Keratinocyte (primary cell): ENCODE data around the gene LTV1. TPM values are rescaled to one million over a fixed set of nuclear protein-coding genes. Genes with fewer than 3 reads are reported as not detected.

Source experiments
- DNase-seq: peaks from one replicate; pipeline ENCODE4 v3.0.0-alpha.2; 2011; ENCODE audit warnings: low read depth, missing footprints, low spot score
- FAIRE-seq: peaks from 2 replicates; lab custom pipeline; 2011; peaks lifted over from hg19 to GRCh38; lab: Jason Lieb, UNC
- H2AFZ ChIP-seq: 2 replicates; pipeline ENCODE4 v1.6.0; 2012; ENCODE audit warnings: low read length, control low read depth, inconsistent platforms; ENCODE audit not compliant: control insufficient read depth
- H3K27ac ChIP-seq: 2 replicates; pipeline ENCODE4 v1.5.1; 2011; ENCODE audit warnings: low read length; ENCODE audit not compliant: control insufficient read depth, insufficient read depth
- H3K27me3 ChIP-seq: 3 replicates; pipeline ENCODE4 v1.6.0; 2011; ENCODE audit warnings: low read length; ENCODE audit not compliant: control insufficient read depth, insufficient read depth; ENCODE audit errors: extremely low read depth
- H3K36me3 ChIP-seq, 2 experiments: 2 replicates in 1 of 2; 3 replicates in 1 of 2; pipeline ENCODE4 v1.5.1; 2011; ENCODE audit warnings: low read length in 2 of 2, mild to moderate bottlenecking in 1 of 2; ENCODE audit not compliant: control insufficient read depth in 2 of 2, insufficient read depth in 2 of 2; ENCODE audit errors: extremely low read depth in 1 of 2
- H3K4me1 ChIP-seq: 3 replicates; pipeline ENCODE4 v1.5.1; 2011; ENCODE audit warnings: low read length; ENCODE audit not compliant: control insufficient read depth, insufficient read depth; ENCODE audit errors: extremely low read depth
- H3K4me2 ChIP-seq: 3 replicates; pipeline ENCODE4 v1.6.0; 2011; ENCODE audit warnings: low read depth, low read length; ENCODE audit not compliant: control insufficient read depth, insufficient read depth; ENCODE audit errors: extremely low read depth
- H3K4me3 ChIP-seq, 3 experiments: fragments of 200-600 bp in 1 of 3; sonication (generic) in 1 of 3; 2 replicates in 2 of 3; 3 replicates in 1 of 3; pipeline ENCODE4 v1.5.1; 2011 to 2016; ENCODE audit warnings: low read length in 3 of 3, mild to moderate bottlenecking in 3 of 3, control low read depth in 2 of 3, inconsistent platforms in 1 of 3, low read depth in 1 of 3, mixed read lengths in 1 of 3, mixed run types in 1 of 3, moderate library complexity in 1 of 3; ENCODE audit not compliant: control insufficient read depth in 2 of 3, insufficient read depth in 2 of 3; ENCODE audit errors: extremely low read depth in 1 of 3
- H3K79me2 ChIP-seq: 2 replicates; pipeline ENCODE4 v1.6.0; 2012; ENCODE audit warnings: low read length; ENCODE audit not compliant: control insufficient read depth, insufficient read depth
- H3K9ac ChIP-seq: 3 replicates; pipeline ENCODE4 v1.6.0; 2011; ENCODE audit warnings: low read length; ENCODE audit not compliant: control insufficient read depth, insufficient read depth; ENCODE audit errors: extremely low read depth
- H3K9me1 ChIP-seq: 3 replicates; pipeline ENCODE4 v1.6.0; 2011; ENCODE audit warnings: low read length; ENCODE audit not compliant: control insufficient read depth, insufficient read depth; ENCODE audit errors: extremely low read depth
- H3K9me3 ChIP-seq: 2 replicates; pipeline ENCODE4 v1.5.1; 2012; ENCODE audit warnings: low read depth, low read length; ENCODE audit not compliant: control insufficient read depth
- H4K20me1 ChIP-seq: 3 replicates; pipeline ENCODE4 v1.6.0; 2011; ENCODE audit warnings: low read length; ENCODE audit not compliant: control insufficient read depth, insufficient read depth; ENCODE audit errors: extremely low read depth
- CTCF ChIP-seq, 3 experiments: IDR thresholded peaks in 1 of 3; conservative IDR thresholded peaks in 1 of 3; optimal IDR thresholded peaks in 1 of 3; 2 replicates in 2 of 3; 3 replicates in 1 of 3; pipeline versions ENCODE3 to v1.5.1; 2011; ENCODE audit warnings: low read length in 3 of 3, mild to moderate bottlenecking in 3 of 3, moderate library complexity in 2 of 3, control low read depth in 1 of 3, inconsistent platforms in 1 of 3; ENCODE audit not compliant: insufficient read depth in 2 of 3; ENCODE audit errors: extremely low read depth in 1 of 3
- EZH2 ChIP-seq: IDR thresholded peaks from one replicate; pipeline ENCODE4 v1.6.1; 2012; ENCODE audit warnings: inconsistent platforms, mild to moderate bottlenecking, low read length, moderate library complexity
- dilution Hi-C: fragments of 300-500 bp; cut with MboI; formaldehyde crosslinking; loops from one replicate; pipeline ENCODE4 v1.7.0; 2020; ENCODE audit warnings: low sequenced_read_pairs; ENCODE audit not compliant: extremely low pct_ligation_motif_present
- polyA plus RNA-seq, 5 experiments: library from polyadenylated mRNA; depleted of rRNA in 3 of 5; stranded (reverse) in 3 of 5; stranded (forward) in 1 of 5; unstranded in 1 of 5; fragments of >200 nt; gene quantifications; 1 replicate in 1 of 5; 2 replicates in 3 of 5; 3 replicates in 1 of 5; pipeline versions ENCODE4 v1.2.1 to v1.2.3, GENCODE V29; 2011 to 2012; ENCODE audit warnings: missing spikeins in 2 of 5, low read depth in 1 of 5, low replicate concordance in 1 of 5

The LTV1 gene
- polyA plus RNA-seq, 1 donor (not counting 4 experiments of a cell fraction or from before 2014, with no cell fraction given) = 35.2 TPM

DNA sequence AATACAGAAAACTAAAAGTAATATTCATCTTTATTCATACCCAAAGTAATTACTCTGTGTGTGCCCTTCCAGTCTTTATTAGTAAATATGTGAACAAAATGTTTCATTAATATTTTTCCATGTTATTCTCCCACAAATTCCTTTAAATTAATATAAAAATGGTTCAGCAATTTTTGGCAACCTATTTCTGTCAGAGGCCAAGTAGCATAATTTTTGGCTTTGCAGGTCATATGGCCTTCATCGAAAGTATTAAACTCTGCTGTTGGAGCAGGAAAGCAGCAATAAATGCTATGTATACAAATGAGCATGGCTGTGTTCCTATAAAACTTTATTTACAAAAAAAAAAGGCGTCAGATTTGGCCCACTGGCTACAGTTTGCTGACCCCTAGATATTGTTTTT, 37.3 kb downstream of the LTV1 start:
- no peak overlapping the region for H3K4me3 ChIP-seq
- H3K9me3 ChIP-seq = no peaks in the 10 kb centered on the region
- H3K9ac ChIP-seq = no peak overlapping the region
- DNase-seq (no peak), FAIRE-seq (no peak)
- H3K4me1 ChIP-seq = no peaks in the 10 kb centered on the region
- no peaks in the 10 kb centered on the region for H3K79me2 ChIP-seq
- H3K27ac ChIP-seq = no peak overlapping the region
- H2AFZ ChIP-seq = no peak overlapping the region
- TF ChIP-seq CTCF (optimal IDR thresholded peaks at IDR 0.05 in 1 of 3, IDR thresholded peaks at IDR 0.05 in 1 of 3, conservative IDR thresholded peaks at IDR 0.05 in 1 of 3; ENCODE audit: extremely low read depth in 1 of 3, insufficient read depth in 2 of 3, low read length in 3 of 3) (no peak), EZH2 (no peak)
- H3K36me3 ChIP-seq = no peaks in the 10 kb centered on the region
- dilution Hi-C loops = no loop called here
- no peaks in the 10 kb centered on the region for H3K9me1 ChIP-seq
- H3K4me2 ChIP-seq = no peak overlapping the region
- H3K27me3 ChIP-seq = no peaks in the 10 kb centered on the region
- no peaks in the 10 kb centered on the region for H4K20me1 ChIP-seq

DNA sequence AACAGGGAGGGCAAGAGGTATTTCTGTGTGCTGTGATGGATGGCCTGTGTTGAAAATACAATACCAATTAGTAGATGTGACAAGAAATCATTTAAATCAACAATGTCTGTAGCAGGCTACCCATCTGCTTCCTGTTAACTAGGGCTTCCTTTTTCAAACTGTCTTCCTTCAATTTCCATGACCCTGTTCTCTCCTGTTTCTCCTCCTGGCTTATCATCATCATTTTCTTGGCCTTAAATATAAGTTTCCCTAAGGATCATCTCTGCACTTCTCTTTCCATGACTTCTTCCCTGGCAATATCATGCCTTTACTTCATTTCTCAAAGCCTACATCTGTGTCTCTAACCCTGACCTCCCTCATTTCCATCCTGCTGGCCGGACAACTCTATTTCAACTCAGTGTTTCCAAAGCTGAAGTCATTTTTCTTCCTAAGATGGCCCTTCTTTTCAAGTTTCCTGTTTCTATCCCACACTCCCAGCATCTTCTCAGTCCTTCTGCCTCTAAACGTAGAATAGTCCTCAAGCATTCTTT, 39.3 kb downstream of the LTV1 start:
- H3K27me3 ChIP-seq = no peaks in the 10 kb centered on the region
- no peak overlapping the region for H2AFZ ChIP-seq
- TF ChIP-seq EZH2 (no peak), CTCF (optimal IDR thresholded peaks at IDR 0.05 in 1 of 3, IDR thresholded peaks at IDR 0.05 in 1 of 3, conservative IDR thresholded peaks at IDR 0.05 in 1 of 3; ENCODE audit: extremely low read depth in 1 of 3, insufficient read depth in 2 of 3, low read length in 3 of 3) (no peak)
- no peak overlapping the region for H3K9ac ChIP-seq
- H3K4me1 ChIP-seq = no peaks in the 10 kb centered on the region
- no peak overlapping the region for H3K4me3 ChIP-seq
- FAIRE-seq (no peak), DNase-seq (no peak)
- H4K20me1 ChIP-seq = no peaks in the 10 kb centered on the region
- H3K9me3 ChIP-seq = no peaks in the 10 kb centered on the region
- H3K4me2 ChIP-seq = no peak overlapping the region
- no peaks in the 10 kb centered on the region for H3K9me1 ChIP-seq
- dilution Hi-C loops = no loop called here
- H3K27ac ChIP-seq = no peak overlapping the region
- no peaks in the 10 kb centered on the region for H3K36me3 ChIP-seq
- H3K79me2 ChIP-seq = no peaks in the 10 kb centered on the region
